ENCODE data around the gene GNG2. TPM values are rescaled to one million over a fixed set of nuclear protein-coding genes. Genes with fewer than 3 reads are reported as not detected.

The GNG2 gene
- total RNA-seq, 2 donors from 2014 or later = 47.9 to 51.6 TPM

- Histone ChIP-seq H3K27ac (ENCODE audit: low read depth, low read length) (no peak overlapping the region), H3K4me3 (ENCODE audit: low read length) (peak overlapping the region; percentile 100), H3K9me3 (ENCODE audit: control insufficient read depth, low read length) (no peaks in the 10 kb centered on the region), H3K9ac (ENCODE audit: extremely low read depth, low read length, poor library complexity, severe bottlenecking) (peak overlapping the region; percentile 90), H3K36me3 (ENCODE audit: control insufficient read depth, insufficient read depth, low read length) (peaks cover 44% of the 10 kb centered on the region), H3K27me3 (ENCODE audit: control insufficient read depth, insufficient read depth, low read length, poor library complexity, severe bottlenecking) (peaks cover 5% of the 10 kb centered on the region), H3K4me1 (ENCODE audit: control insufficient read depth, insufficient read depth, low read length) (peaks cover 5% of the 10 kb centered on the region)
- 79% methylated on average over 2 of the region's 3 CpGs; no CpG with 5 or more reads in 1 of the 2 experiments for WGBS, 2 experiments (ENCODE audit: insufficient coverage in 1 of 2, insufficient read length in 1 of 2)
- Mint-ChIP-seq H3K36me3 (ENCODE audit: low read depth) (peaks cover 34% of the 10 kb centered on the region), H3K4me3 (peak overlapping the region; percentile 83), H3K9me3 (no peaks in the 10 kb centered on the region), H3K27ac (no peak overlapping the region), H3K27me3 (ENCODE audit: insufficient read depth) (peaks cover 2% of the 10 kb centered on the region), H3K4me1 (peaks cover 26% of the 10 kb centered on the region)
- no peak for DNase-seq
- TF ChIP-seq CTCF (conservative IDR thresholded peaks at IDR 0.05) = no peak
Measured at GRCh38 chr14:51990488-51990887, 130.1 kb downstream of the GNG2 start.

GRCh38 chr14:51993285-51993920 lies 133.0 kb downstream of the GNG2 start:
- no peaks in the 10 kb centered on the region for H3K9me3 Mint-ChIP-seq
- H3K4me1 Mint-ChIP-seq = peaks cover 22% of the 10 kb centered on the region
- 96% methylated on average over 2 of the region's 3 CpGs; no CpG with 5 or more reads in 1 of the 2 experiments for WGBS, 2 experiments (ENCODE audit: insufficient coverage in 1 of 2, insufficient read length in 1 of 2)
- Histone ChIP-seq H3K36me3 (ENCODE audit: control insufficient read depth, insufficient read depth, low read length) (peaks cover 72% of the 10 kb centered on the region), H3K4me3 (ENCODE audit: low read length) (no peak overlapping the region), H3K27ac (ENCODE audit: low read depth, low read length) (no peak overlapping the region), H3K9me3 (ENCODE audit: control insufficient read depth, low read length) (no peaks in the 10 kb centered on the region), H3K4me1 (ENCODE audit: control insufficient read depth, insufficient read depth, low read length) (peaks cover 5% of the 10 kb centered on the region), H3K9ac (ENCODE audit: extremely low read depth, low read length, poor library complexity, severe bottlenecking) (no peak overlapping the region), H3K27me3 (ENCODE audit: control insufficient read depth, insufficient read depth, low read length, poor library complexity, severe bottlenecking) (no peaks in the 10 kb centered on the region)
- peaks cover 49% of the 10 kb centered on the region for H3K36me3 Mint-ChIP-seq (ENCODE audit: low read depth)
- no peaks in the 10 kb centered on the region for H3K27me3 Mint-ChIP-seq (ENCODE audit: insufficient read depth)
- H3K27ac Mint-ChIP-seq = no peak overlapping the region
- no peak overlapping the region for H3K4me3 Mint-ChIP-seq
- TF ChIP-seq CTCF (conservative IDR thresholded peaks at IDR 0.05) = no peak
- no peak for DNase-seq

GRCh38 chr14:51996148-51996746 lies 135.8 kb downstream of the GNG2 start:
- Histone ChIP-seq H3K27me3 (ENCODE audit: control insufficient read depth, insufficient read depth, low read length, poor library complexity, severe bottlenecking) (no peaks in the 10 kb centered on the region), H3K27ac (ENCODE audit: low read depth, low read length) (no peak overlapping the region), H3K9me3 (ENCODE audit: control insufficient read depth, low read length) (no peaks in the 10 kb centered on the region), H3K4me3 (ENCODE audit: low read length) (no peak overlapping the region), H3K36me3 (ENCODE audit: control insufficient read depth, insufficient read depth, low read length) (peaks cover 96% of the 10 kb centered on the region), H3K9ac (ENCODE audit: extremely low read depth, low read length, poor library complexity, severe bottlenecking) (no peak overlapping the region), H3K4me1 (ENCODE audit: control insufficient read depth, insufficient read depth, low read length) (peaks cover 2% of the 10 kb centered on the region)
- DNase-seq = no peak
- H3K27ac Mint-ChIP-seq = no peak overlapping the region
- no peak overlapping the region for H3K4me3 Mint-ChIP-seq
- peaks cover 15% of the 10 kb centered on the region for H3K4me1 Mint-ChIP-seq
- WGBS, 2 experiments (ENCODE audit: insufficient coverage in 1 of 2, insufficient read length in 1 of 2) = 25 to 62% methylated on average over 2 to 4 of the region's 4 CpGs
- no peaks in the 10 kb centered on the region for H3K9me3 Mint-ChIP-seq
- TF ChIP-seq CTCF (conservative IDR thresholded peaks at IDR 0.05) = peak; percentile 85
- H3K36me3 Mint-ChIP-seq (ENCODE audit: low read depth) = peaks cover 68% of the 10 kb centered on the region
- H3K27me3 Mint-ChIP-seq (ENCODE audit: insufficient read depth) = no peaks in the 10 kb centered on the region
